Type B pancreatic cell (in vitro differentiated cells): ENCODE measurements around the gene DR1. TPM values are rescaled to one million over a fixed set of nuclear protein-coding genes. Genes with fewer than 3 reads are reported as not detected.

Experiments used
- total RNA-seq: library from RNA; stranded (reverse); gene quantifications from 2 replicates; pipeline ENCODE4 v1.2.1, GENCODE V29; 2021; ENCODE audit warnings: low replicate concordance

DR1 gene
- total RNA-seq, 1 donor from 2014 or later: 49.0 TPM

Other genes with a start within 250 kb of the DR1 start
- gene TMED5, start 165.5 kb upstream of the DR1 start, total RNA-seq: 36.8 and 43.0 TPM in 2 replicates
- gene CCDC18, start 165.2 kb upstream of the DR1 start, total RNA-seq: 5.4 and 13.3 TPM in 2 replicates
- 74.7 and 119 TPM in 2 replicates for gene FNBP1L, start 102.2 kb downstream of the DR1 start, total RNA-seq